Type B pancreatic cell (in vitro differentiated cells): Measurements from ENCODE around the gene IST1. TPM values are rescaled to one million over a fixed set of nuclear protein-coding genes. Genes with fewer than 3 reads are reported as not detected.

Experiments used
- DNase-seq: peaks from one replicate; pipeline ENCODE4 v3.0.0; 2021; ENCODE audit warnings: mixed read lengths; ENCODE audit not compliant: unreplicated experiment; ENCODE audit errors: extremely low spot score
- H3K27ac Mint-ChIP-seq: 2 replicates; pipeline ENCODE4 v1.8.0; 2021; ENCODE audit warnings: mild to moderate bottlenecking, mixed read lengths
- H3K27me3 Mint-ChIP-seq: 2 replicates; pipeline ENCODE4 v1.8.0; 2021; ENCODE audit warnings: mixed read lengths
- H3K36me3 Mint-ChIP-seq: 2 replicates; pipeline ENCODE4 v1.8.0; 2021; ENCODE audit warnings: mixed read lengths
- H3K4me1 Mint-ChIP-seq: one replicate; pipeline ENCODE4 v1.8.0; 2021; ENCODE audit warnings: mixed read lengths; ENCODE audit not compliant: unreplicated experiment
- H3K4me3 Mint-ChIP-seq: 2 replicates; pipeline ENCODE4 v1.8.0; 2021; ENCODE audit warnings: mild to moderate bottlenecking, mixed read lengths
- H3K9me3 Mint-ChIP-seq: 2 replicates; pipeline ENCODE4 v1.8.0; 2021; ENCODE audit warnings: mixed read lengths
- CTCF ChIP-seq: fragments of 200-600 bp; sonication (generic); conservative IDR thresholded peaks from 2 replicates; pipeline ENCODE4 v1.5.0; 2021; ENCODE audit warnings: antibody characterized with exemption, mild to moderate bottlenecking
- total RNA-seq: library from RNA; stranded (reverse); gene quantifications from 2 replicates; pipeline ENCODE4 v1.2.1, GENCODE V29; 2021; ENCODE audit warnings: low replicate concordance

IST1 gene
- total RNA-seq, 1 donor from 2014 or later, result 233 TPM

- TF ChIP-seq CTCF, result no peak
- H3K27ac Mint-ChIP-seq, result no peak overlapping the region
- no peak for DNase-seq
These were observed 42.7 kb downstream of the IST1 start for GRCh38 chr16:71937868-71938510.

GRCh38 chr16:71943887-71944286 lies 48.6 kb downstream of the IST1 start:
- Mint-ChIP-seq H3K27ac (no peak overlapping the region), H3K36me3 (no peaks in the 10 kb centered on the region), H3K9me3 (no peaks in the 10 kb centered on the region), H3K4me3 (no peak overlapping the region), H3K4me1 (peaks cover 4% of the 10 kb centered on the region), H3K27me3 (peaks cover 10% of the 10 kb centered on the region)
- TF ChIP-seq CTCF, result no peak
- no peak for DNase-seq

More at GRCh38 chr16:71937868-71938510, 42.7 kb downstream of the IST1 start:
- H3K4me1 Mint-ChIP-seq, result peaks cover 3% of the 10 kb centered on the region
- no peak overlapping the region for H3K4me3 Mint-ChIP-seq
- no peaks in the 10 kb centered on the region for H3K9me3 Mint-ChIP-seq
- H3K27me3 Mint-ChIP-seq, result no peaks in the 10 kb centered on the region
- H3K36me3 Mint-ChIP-seq, result peaks cover 7% of the 10 kb centered on the region

- Mint-ChIP-seq H3K27ac (no peak overlapping the region), H3K4me3 (no peak overlapping the region), H3K36me3 (no peaks in the 10 kb centered on the region), H3K4me1 (peaks cover 4% of the 10 kb centered on the region), H3K9me3 (no peaks in the 10 kb centered on the region), H3K27me3 (peaks cover 10% of the 10 kb centered on the region)
- DNase-seq, result no peak
- TF ChIP-seq CTCF, result no peak
These were observed 50.3 kb downstream of the IST1 start for GRCh38 chr16:71945616-71946015.

- no peaks in the 10 kb centered on the region for H3K36me3 Mint-ChIP-seq
- no peaks in the 10 kb centered on the region for H3K9me3 Mint-ChIP-seq
- H3K27ac Mint-ChIP-seq, result no peak overlapping the region
- DNase-seq, result no peak
- TF ChIP-seq CTCF, result no peak
- no peaks in the 10 kb centered on the region for H3K27me3 Mint-ChIP-seq
- H3K4me1 Mint-ChIP-seq, result no peaks in the 10 kb centered on the region
- no peak overlapping the region for H3K4me3 Mint-ChIP-seq
These were observed 57.5 kb downstream of the IST1 start for GRCh38 chr16:71952825-71953224.

GRCh38 chr16:71954180-71954579 lies 58.8 kb downstream of the IST1 start:
- Mint-ChIP-seq H3K4me1 (no peaks in the 10 kb centered on the region), H3K27ac (no peak overlapping the region), H3K36me3 (no peaks in the 10 kb centered on the region), H3K27me3 (no peaks in the 10 kb centered on the region), H3K4me3 (no peak overlapping the region), H3K9me3 (no peaks in the 10 kb centered on the region)
- DNase-seq, result no peak
- TF ChIP-seq CTCF, result no peak
